HFF-Myc (cell line): ENCODE measurements around the gene POR.
"Not testable (repeated sequence)": the region's sequence is repeated elsewhere in the genome, so short reads cannot be mapped to it uniquely, and the experiment has no call there.

Experiments
- DNase-seq: peaks from one replicate; pipeline ENCODE4 v3.0.0-alpha.2; 2011; ENCODE audit warnings: low read depth; ENCODE audit errors: extremely low read depth
- H3K4me3 ChIP-seq: replicated peaks from 2 replicates; pipeline ENCODE4 v1.5.1; 2011; ENCODE audit warnings: low read depth, mild to moderate bottlenecking, control low read depth, low read length
- TF ChIP-seq, protein P1 (sequence below): IDR thresholded peaks from 2 replicates; pipeline ENCODE4 v1.5.1; 2012; ENCODE audit warnings: mild to moderate bottlenecking, low read depth, low read length, control low read depth; ENCODE audit errors: missing control alignments

POR gene

DNA sequence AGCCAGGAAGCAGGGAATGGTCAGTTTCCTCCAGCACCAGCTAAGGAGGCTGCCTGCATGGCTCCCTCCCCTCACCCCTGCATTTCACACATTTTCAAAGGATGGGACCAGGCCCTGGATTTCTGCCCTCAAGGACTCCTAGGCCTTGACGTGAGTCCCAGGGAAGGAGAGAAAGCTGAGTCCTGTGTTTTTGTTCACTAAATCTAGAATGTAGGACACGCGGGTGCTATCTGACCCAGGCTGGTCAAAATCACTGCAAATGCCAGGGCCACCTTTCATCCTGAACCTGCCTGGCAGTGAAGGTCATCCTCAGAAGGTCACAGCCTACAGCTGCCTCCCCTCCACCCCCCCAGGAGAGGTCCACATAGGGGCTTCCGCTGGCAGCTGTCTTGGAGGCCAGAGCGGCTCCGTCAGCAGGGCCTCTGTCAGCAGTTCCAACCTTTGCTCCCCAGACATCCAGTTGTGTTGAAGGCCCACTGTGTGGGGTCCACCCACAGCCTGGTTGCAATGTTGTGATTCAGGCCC, 18.1 kb upstream of the POR start:
- TF ChIP-seq, protein P1, sequence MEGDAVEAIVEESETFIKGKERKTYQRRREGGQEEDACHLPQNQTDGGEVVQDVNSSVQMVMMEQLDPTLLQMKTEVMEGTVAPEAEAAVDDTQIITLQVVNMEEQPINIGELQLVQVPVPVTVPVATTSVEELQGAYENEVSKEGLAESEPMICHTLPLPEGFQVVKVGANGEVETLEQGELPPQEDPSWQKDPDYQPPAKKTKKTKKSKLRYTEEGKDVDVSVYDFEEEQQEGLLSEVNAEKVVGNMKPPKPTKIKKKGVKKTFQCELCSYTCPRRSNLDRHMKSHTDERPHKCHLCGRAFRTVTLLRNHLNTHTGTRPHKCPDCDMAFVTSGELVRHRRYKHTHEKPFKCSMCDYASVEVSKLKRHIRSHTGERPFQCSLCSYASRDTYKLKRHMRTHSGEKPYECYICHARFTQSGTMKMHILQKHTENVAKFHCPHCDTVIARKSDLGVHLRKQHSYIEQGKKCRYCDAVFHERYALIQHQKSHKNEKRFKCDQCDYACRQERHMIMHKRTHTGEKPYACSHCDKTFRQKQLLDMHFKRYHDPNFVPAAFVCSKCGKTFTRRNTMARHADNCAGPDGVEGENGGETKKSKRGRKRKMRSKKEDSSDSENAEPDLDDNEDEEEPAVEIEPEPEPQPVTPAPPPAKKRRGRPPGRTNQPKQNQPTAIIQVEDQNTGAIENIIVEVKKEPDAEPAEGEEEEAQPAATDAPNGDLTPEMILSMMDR, result no peak
- no peak for DNase-seq
- no peak overlapping the region for H3K4me3 ChIP-seq

GRCh38 chr7:75900617-75901315, 14.2 kb upstream of the POR start:
- no peak overlapping the region for H3K4me3 ChIP-seq
- no peak for DNase-seq
- TF ChIP-seq, protein P1, result no peak

DNA sequence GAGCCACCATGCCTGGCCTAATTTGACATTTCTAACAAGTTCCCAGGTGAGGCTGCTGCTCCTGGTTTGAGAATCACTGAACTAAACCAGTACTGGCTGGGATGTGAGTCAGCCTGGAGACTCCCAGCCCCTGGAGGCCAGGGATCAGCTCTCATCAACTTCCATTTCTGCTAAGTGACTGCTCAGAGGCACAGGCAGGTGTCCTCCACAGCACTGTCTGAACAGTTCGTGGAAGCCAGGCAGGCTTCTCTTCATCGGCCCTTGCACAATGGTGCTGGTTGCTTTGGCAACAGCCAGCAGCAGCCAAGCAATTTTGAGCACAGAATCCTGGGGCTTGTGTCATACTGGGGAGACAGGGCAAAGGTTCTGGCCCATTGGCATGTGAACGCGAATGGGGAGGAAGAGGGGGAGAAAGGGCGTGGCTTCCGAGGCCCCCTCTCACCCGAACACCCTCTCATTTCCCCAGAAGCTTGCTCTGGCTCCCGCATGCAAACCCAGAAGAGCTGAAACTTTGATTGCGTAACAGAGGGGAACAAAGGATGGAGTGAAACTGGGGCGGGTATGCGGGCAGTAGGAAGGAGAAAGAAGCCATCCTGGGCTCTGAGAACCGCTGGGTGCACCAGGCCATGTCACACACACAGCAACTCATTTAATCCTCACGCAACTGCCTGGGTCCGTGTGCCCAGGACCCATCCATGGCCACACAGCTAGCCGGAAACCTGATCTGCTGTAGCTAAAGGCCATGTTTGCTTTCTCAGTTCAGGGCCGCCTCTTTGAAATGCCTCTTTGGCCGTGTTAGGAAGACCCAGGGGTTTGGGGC, 9.0 kb upstream of the POR start:
- H3K4me3 ChIP-seq, result no peak overlapping the region
- TF ChIP-seq, protein P1, result no peak
- no peak for DNase-seq

DNA sequence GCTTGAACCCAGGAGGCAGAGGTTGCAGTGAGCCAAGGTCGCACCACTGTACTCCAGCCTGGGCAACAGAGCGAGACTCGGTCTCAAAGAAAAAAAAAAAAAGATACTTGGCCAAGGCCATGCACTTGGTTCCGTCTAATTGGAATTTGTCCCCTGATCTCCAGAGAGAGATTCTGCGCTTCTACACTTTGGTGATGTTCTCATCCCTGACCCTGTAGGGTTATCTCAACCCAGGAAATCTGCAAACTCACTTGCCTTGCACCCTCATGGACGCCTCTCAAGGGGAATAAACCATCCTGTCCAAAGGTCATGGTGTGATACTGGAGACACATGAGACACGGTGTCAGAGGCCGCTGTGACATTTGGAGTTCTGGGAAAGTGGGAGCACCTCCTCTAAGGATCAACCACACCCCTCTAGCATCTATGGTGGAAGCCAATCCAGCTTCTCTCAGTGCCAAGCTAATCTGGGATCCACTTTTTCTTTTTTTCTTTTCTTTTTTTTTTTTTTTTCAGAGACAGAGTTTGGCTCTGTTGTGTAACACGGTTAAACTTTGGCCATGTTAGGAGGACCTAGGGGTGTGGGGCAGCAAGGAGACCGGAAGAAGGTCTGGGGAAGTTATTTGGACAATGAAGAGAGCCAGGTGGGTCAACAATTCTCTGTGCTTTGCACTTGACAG, 7.8 kb upstream of the POR start:
- TF ChIP-seq, protein P1, result no peak

GRCh38 chr7:75907668-75908039, 7.3 kb upstream of the POR start:
- H3K4me3 ChIP-seq, DNase-seq: not testable (repeated sequence)

More for the DNA sequence above, 7.8 kb upstream of the POR start:
- H3K4me3 ChIP-seq, result no peak overlapping the region
- DNase-seq, result no peak

DNA sequence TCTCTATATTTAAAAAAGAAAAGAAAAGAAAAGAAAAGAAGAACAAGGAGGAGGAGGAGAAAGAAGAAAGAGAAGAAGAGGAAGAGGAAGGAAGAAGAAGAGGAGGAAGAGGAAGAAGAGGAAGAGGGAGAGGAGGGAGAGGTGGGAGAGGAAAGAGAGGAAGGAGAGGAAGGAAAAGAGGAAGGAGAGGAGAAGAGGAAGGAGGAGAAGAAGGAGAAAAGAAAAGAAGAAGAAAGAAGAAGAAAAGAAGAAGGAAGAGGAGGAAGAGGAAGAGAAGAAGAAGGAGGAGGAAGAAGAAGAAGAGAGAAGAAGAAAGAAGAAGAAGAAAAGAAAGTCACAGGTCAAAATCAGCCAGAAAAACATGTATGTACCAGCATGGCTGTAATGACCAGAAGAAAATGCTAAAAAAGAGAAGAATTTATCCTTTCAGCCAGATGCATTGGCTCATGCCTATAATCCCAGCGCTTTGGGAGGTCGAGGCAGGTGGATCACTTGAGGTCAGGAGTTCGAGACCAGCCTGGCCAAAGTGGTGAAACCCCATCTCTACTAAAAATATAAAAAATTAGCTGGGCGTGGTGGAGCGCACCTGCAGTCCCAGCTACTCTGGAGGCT, 5.3 kb upstream of the POR start:
- DNase-seq, result no peak
- TF ChIP-seq, protein P1, result no peak
- H3K4me3 ChIP-seq, result no peak overlapping the region

DNA sequence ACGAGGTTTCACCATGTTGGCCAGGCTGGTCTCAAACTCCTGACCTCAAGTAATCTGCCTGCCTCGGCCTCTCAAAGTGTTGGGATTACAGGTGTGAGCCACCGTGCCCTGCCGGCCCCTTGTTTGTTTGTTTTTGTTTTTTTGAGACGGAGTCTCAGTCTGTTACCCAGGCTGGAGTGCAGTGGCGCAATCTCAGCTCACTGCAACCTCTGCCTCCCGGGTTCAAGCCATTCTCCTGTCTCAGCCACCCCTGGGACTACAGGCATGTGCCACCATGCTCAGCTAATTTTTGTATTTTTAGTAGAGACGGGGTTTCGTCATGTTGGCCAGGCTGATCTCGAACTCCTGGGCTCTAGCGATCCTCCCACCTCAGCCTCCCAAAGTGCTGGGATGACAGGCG, 3.8 kb upstream of the POR start:
- H3K4me3 ChIP-seq, DNase-seq: not testable (repeated sequence)
